Measurements from ENCODE around the gene SMIM1.

SMIM1 gene

DNA sequence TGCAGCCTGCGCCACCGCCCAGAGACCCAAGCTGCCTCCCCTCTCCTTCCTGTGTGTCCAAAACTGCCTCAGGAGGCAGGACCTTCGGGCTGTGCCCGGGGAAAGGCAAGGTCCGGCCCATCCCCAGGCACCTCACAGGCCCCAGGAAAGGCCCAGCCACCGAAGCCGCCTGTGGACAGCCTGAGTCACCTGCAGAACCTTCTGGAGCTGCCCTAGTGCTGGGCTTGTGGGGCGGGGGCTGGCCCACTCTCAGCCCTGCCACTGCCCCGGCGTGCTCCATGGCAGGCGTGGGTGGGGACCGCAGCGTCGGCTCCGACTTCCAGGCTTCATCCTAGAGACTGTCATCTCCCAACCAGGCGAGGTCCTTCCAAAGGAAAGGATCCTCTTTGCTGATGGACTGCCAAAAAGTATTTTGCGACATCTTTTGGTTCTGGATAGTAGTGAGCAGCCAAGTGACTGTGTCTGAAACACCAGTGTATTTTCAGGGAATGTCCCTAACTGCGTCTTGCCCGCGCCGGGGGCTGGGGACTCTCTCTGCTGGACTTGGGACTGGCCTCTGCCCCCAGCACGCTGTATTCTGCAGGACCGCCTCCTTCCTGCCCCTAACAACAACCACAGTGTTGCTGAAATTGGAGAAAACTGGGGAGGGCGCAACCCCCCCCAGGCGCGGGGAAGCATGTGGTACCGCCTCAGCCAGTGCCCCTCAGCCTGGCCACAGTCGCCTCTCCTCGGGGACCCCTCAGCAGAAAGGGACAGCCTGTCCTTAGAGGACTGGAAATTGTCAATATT is 39.3 kb upstream of the SMIM1 start:
- H3K4me3 Mint-ChIP-seq, result no peak overlapping the region
- H3K27me3 Mint-ChIP-seq, result peaks cover 5% of the 10 kb centered on the region
- no peak overlapping the region for H3K27ac Mint-ChIP-seq
- peaks cover 2% of the 10 kb centered on the region for H3K36me3 Mint-ChIP-seq
- DNase-seq (ENCODE audit: low spot score in 2 of 2) (no peak), ATAC-seq (ENCODE audit: low read depth) (no peak)
- no peaks in the 10 kb centered on the region for H3K9me3 Mint-ChIP-seq
- H3K4me1 Mint-ChIP-seq, result no peaks in the 10 kb centered on the region

DNA sequence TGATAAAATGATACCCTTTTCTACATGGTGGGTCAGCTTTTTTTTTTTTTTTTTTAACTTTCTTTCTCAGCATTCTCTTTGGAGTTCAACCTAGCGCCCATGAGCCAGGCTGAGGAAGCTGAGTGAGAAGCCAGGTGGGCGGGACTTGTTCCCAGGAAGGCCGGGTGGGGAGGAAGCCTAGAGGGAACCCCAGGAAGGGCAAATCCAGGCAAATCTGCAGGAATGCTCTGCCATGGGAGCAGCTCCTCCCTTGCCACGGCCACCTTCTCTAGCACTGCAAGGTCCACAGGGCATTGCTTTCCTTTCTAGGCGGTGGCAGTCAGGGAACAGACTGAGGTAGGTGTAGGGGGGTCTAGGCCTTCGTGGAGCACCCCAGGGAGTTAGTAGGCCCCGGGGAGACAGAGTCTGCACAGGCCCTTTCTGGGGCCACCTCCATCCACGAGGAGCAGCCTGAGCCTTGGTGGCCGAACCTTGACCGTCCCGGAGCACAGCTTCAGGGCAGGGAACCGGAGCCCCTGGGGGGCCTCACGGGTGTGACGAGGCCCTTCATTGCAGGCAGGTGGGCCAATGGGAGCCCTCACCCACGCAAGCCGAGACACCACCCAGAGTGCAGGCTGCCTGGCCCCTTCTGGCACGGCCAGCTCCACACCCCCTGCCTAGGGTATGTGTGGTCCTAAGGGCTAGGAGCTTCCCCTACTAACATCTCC is 38.5 kb upstream of the SMIM1 start:
- H3K27ac Mint-ChIP-seq, result no peak overlapping the region
- no peak for DNase-seq (ENCODE audit: low spot score in 2 of 2)
- ATAC-seq (ENCODE audit: low read depth), result no peak
- H3K4me1 Mint-ChIP-seq, result no peaks in the 10 kb centered on the region
- peaks cover 2% of the 10 kb centered on the region for H3K36me3 Mint-ChIP-seq
- no peaks in the 10 kb centered on the region for H3K9me3 Mint-ChIP-seq
- no peak overlapping the region for H3K4me3 Mint-ChIP-seq
- peaks cover 2% of the 10 kb centered on the region for H3K27me3 Mint-ChIP-seq

DNA sequence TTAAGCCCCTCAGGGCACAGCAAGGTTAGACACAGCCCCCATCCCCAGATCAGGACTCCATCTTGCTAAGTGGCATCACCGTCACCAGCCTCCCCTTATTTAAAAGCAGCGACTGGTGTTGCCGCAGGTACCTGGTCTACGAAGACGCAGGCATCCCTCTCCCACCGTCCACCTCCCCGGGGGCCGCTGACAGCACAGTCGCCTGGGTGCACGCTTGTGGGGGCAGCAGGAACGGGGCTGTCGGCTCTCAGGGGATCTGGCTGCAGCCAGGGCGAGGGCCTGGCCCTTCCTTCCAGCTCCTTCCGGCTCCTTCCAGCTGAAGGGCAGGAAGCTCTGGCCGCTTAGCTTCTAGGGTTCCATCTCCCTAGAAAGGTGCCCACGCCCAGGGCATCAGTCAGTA is 37.9 kb upstream of the SMIM1 start:
- peaks cover 2% of the 10 kb centered on the region for H3K36me3 Mint-ChIP-seq
- H3K27me3 Mint-ChIP-seq, result peaks cover 2% of the 10 kb centered on the region
- DNase-seq (ENCODE audit: low spot score in 2 of 2) (no peak), ATAC-seq (ENCODE audit: low read depth) (no peak)
- H3K27ac Mint-ChIP-seq, result no peak overlapping the region
- H3K4me3 Mint-ChIP-seq, result no peak overlapping the region
- H3K9me3 Mint-ChIP-seq, result no peaks in the 10 kb centered on the region
- no peaks in the 10 kb centered on the region for H3K4me1 Mint-ChIP-seq

DNA sequence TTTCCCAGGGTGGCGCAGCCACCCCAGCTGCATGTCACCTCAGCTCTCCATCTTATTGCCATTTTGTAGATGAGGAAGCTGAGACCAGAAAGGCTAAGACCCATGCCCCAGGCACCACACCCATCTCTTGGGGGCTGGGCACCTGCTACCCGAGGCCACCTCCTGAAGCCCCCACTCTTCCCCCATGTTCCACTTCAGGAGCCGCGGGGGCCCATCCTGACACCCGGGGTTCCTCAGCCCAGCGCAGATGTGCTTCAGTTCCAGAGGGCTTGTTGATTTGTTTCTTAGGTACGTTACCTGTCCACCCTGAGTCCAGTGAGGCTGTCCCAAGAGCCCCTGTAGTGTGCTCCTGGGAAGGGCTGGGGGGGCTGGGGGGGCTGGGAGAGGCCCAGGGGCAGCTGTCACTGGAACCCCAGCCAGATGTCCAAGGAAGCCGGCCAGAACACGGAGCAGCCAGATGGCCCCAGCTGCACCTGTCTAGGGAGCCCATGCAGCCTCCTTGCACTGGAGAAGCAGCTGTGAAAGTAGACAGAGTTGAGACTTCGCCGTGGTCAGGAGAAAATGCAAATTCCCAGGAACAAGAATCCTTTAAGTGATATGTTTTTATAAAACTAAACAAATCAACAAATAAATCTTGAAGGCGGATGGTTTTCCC is 37.4 kb upstream of the SMIM1 start:
- Mint-ChIP-seq H3K4me1 (no peaks in the 10 kb centered on the region), H3K27me3 (peaks cover 2% of the 10 kb centered on the region), H3K9me3 (no peaks in the 10 kb centered on the region), H3K4me3 (no peak overlapping the region), H3K27ac (no peak overlapping the region), H3K36me3 (peaks cover 2% of the 10 kb centered on the region)
- DNase-seq (ENCODE audit: low spot score in 2 of 2), result no peak
- ATAC-seq (ENCODE audit: low read depth), result peak; percentile 38

DNA sequence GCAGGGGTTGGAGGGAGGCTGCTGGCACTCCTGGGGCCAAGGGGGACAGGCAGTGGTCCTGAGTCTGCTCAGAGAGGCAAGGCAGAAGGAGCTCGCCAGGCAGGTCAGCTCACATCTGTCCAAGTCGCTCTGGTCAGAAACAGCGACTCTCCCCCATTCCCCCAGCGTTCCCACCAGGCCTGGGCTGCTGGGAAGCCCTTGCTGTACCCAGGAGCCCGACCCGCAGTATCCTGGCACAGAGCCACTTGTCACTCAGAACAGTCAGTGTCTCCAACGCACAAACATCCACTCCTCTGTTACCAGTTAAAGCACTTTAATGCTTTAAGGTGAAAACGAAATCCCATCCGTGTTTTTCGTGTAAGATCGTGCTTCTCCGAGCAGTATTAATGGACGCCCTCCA is 36.9 kb upstream of the SMIM1 start:
- Mint-ChIP-seq H3K36me3 (peaks cover 2% of the 10 kb centered on the region), H3K27ac (no peak overlapping the region), H3K4me3 (no peak overlapping the region), H3K27me3 (peaks cover 2% of the 10 kb centered on the region), H3K4me1 (no peaks in the 10 kb centered on the region), H3K9me3 (no peaks in the 10 kb centered on the region)
- ATAC-seq (ENCODE audit: low read depth), result no peak
- DNase-seq (ENCODE audit: low spot score in 2 of 2), result no peak

DNA sequence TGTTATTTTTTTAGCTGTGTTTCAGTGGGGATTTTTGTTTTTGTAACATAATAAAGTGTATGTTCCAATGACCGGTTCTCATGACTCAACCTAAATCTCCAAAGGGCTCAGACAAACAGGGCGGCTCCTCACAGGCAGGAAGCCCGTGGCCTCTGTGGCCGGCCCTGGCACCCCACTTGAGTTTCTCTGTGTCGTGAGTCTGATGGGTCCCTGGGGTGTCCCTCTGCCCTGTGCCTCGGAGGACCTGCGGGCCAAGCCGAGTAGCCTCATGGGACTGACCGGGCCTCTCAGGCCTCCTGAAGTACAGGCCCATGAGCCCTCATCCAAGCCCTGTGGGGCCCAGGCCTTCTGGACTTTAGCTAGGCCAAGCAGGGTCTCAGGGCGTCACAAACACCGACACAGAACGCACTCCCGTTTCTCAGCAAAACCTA is 36.4 kb upstream of the SMIM1 start:
- Mint-ChIP-seq H3K4me3 (no peak overlapping the region), H3K9me3 (no peaks in the 10 kb centered on the region), H3K36me3 (peaks cover 2% of the 10 kb centered on the region), H3K27ac (no peak overlapping the region), H3K27me3 (no peaks in the 10 kb centered on the region), H3K4me1 (no peaks in the 10 kb centered on the region)
- ATAC-seq (ENCODE audit: low read depth), result no peak
- no peak for DNase-seq (ENCODE audit: low spot score in 2 of 2)

DNA sequence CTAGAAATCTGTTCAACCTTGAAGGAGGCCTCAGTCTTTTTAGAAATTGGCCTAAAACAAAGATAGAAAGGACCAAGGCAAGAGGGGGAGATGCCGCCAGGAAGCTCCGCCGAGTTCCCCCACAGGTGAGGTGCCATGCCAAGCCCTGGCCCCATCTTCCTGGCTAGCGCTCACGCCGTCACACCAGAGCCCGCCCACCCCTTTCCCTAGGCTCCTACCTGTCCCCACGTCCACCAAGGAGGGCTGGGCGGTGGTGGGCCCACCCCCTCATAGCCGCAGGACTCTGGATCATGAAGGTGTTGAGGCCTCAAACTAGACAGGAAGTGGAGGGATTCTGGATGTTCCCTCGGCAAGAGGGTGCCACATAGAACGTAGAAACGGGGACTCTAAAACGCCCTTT is 35.8 kb upstream of the SMIM1 start:
- Mint-ChIP-seq H3K4me3 (no peak overlapping the region), H3K27ac (no peak overlapping the region), H3K4me1 (peaks cover 2% of the 10 kb centered on the region), H3K36me3 (peaks cover 6% of the 10 kb centered on the region), H3K27me3 (no peaks in the 10 kb centered on the region), H3K9me3 (no peaks in the 10 kb centered on the region)
- DNase-seq (ENCODE audit: low spot score in 2 of 2) (no peak), ATAC-seq (ENCODE audit: low read depth) (no peak)

DNA sequence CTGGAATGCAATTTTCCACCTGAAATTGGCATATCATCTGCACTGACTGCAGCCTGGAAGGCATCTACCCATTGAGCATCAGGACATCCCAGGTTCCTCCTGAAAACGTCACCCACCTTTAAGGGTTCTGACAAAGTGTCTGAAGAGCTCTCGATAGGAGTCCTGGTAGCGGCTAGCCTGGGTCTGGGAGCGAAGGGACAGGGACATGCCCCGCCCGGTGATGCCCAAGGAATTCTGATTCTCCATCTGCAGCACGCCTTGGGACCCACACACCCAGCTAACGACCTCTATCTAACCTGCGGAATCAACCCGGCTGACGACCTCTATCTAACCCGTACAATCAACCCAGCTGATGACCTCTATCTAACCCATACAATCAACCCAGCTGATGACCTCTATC is 33.6 kb upstream of the SMIM1 start:
- ATAC-seq (ENCODE audit: low read depth) (no peak), DNase-seq (ENCODE audit: low spot score in 2 of 2) (no peak)
- H3K27me3 Mint-ChIP-seq, result no peaks in the 10 kb centered on the region
- H3K27ac Mint-ChIP-seq, result no peak overlapping the region
- no peaks in the 10 kb centered on the region for H3K9me3 Mint-ChIP-seq
- no peak overlapping the region for H3K4me3 Mint-ChIP-seq
- peaks cover 8% of the 10 kb centered on the region for H3K36me3 Mint-ChIP-seq
- peaks cover 2% of the 10 kb centered on the region for H3K4me1 Mint-ChIP-seq

DNA sequence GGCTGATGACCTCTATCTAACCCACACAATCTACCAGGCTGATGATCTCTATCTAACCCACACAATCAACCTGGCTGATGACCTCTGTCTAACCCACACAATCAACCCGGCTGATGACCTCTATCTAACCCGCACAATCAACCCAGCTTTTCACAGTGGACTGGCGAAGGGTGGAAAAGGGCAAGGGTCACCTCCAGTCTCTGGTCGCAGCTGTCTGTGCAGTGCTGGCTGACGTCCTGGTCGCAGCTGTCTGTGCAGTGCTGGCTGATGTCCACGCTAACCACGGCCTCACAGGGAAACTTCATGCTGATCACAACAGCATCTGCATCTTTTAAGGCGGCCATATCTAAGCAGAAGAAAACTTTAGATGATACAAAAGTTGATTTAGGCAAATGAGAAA is 32.5 kb upstream of the SMIM1 start:
- Mint-ChIP-seq H3K27ac (no peak overlapping the region), H3K27me3 (no peaks in the 10 kb centered on the region), H3K36me3 (peaks cover 10% of the 10 kb centered on the region), H3K4me3 (no peak overlapping the region), H3K9me3 (no peaks in the 10 kb centered on the region), H3K4me1 (peaks cover 4% of the 10 kb centered on the region)
- DNase-seq (ENCODE audit: low spot score in 2 of 2) (no peak), ATAC-seq (ENCODE audit: low read depth) (no peak)

DNA sequence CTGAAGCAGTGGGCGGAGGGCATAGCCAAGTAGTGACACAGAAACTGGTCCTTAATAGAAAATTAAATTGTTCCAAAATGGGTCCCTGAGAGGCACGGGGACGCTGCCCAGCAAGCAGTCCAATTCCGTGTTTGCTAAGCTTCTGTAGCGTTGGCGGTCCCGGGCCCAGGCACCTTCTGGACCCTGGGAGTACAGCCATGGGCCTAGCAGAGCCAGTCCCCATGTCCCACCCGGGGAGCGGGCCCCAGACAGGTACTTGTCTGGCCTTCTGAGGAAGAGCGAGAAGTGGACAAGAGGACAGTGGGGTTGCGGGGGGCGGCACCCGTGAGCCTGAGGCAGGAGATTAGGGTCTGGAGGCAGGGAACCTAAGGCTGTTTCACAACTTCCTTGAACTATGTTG is 31.8 kb upstream of the SMIM1 start:
- no peak overlapping the region for H3K4me3 Mint-ChIP-seq

DNA sequence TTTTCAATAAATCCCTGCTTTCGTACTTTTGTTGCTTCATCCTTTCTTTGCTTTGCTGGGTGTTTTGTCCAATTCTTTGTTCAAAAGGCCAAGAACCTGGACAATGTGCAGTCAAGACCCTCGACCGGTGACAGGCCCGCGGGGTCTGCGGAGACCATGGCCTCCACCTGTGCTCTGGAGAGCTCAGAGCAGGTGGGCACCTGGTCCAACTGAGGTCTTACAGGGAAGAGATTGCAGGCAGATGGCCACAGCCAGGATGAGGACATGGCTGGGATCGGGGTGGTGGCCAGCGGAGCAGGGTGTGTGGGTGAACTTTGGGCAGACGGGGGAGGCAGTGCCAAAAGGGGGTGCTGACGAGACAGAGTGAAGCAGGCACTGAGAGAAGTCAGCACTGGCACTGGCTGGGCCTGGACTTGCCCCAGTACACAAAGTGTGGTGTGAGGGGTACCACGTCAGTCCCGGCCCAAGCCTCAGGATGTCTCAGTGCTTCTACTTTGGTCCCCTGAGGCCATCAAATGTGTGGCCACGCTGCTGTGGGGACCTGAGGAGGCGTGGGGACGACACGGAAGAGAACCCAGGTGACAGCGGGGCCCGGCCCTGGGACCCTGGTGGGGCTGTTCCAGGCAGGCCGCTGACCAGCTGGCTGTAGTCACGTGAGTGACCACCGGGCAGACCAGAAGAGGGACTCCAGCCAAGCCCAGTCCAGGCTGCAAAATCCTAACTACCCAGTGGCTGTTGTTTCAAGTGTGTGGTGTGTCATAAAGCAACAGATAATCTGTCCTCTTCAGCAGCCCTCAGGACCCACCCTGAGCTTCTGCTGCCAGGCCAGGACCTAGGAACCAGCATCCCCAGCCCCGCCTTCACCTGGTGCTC is 30.7 kb upstream of the SMIM1 start:
- DNase-seq (ENCODE audit: low spot score in 2 of 2) (no peak), ATAC-seq (ENCODE audit: low read depth) (no peak)
- no peaks in the 10 kb centered on the region for H3K9me3 Mint-ChIP-seq
- no peaks in the 10 kb centered on the region for H3K27me3 Mint-ChIP-seq
- H3K36me3 Mint-ChIP-seq, result peaks cover 11% of the 10 kb centered on the region
- peak overlapping the region; percentile 45 for H3K27ac Mint-ChIP-seq
- H3K4me1 Mint-ChIP-seq, result peaks cover 19% of the 10 kb centered on the region
- H3K4me3 Mint-ChIP-seq, result no peak overlapping the region

More for the DNA sequence above, 31.8 kb upstream of the SMIM1 start:
- DNase-seq (ENCODE audit: low spot score in 2 of 2), result no peak
- Mint-ChIP-seq H3K4me1 (peaks cover 9% of the 10 kb centered on the region), H3K9me3 (no peaks in the 10 kb centered on the region), H3K36me3 (peaks cover 13% of the 10 kb centered on the region), H3K27me3 (no peaks in the 10 kb centered on the region), H3K27ac (no peak overlapping the region)
- no peak for ATAC-seq (ENCODE audit: low read depth)

DNA sequence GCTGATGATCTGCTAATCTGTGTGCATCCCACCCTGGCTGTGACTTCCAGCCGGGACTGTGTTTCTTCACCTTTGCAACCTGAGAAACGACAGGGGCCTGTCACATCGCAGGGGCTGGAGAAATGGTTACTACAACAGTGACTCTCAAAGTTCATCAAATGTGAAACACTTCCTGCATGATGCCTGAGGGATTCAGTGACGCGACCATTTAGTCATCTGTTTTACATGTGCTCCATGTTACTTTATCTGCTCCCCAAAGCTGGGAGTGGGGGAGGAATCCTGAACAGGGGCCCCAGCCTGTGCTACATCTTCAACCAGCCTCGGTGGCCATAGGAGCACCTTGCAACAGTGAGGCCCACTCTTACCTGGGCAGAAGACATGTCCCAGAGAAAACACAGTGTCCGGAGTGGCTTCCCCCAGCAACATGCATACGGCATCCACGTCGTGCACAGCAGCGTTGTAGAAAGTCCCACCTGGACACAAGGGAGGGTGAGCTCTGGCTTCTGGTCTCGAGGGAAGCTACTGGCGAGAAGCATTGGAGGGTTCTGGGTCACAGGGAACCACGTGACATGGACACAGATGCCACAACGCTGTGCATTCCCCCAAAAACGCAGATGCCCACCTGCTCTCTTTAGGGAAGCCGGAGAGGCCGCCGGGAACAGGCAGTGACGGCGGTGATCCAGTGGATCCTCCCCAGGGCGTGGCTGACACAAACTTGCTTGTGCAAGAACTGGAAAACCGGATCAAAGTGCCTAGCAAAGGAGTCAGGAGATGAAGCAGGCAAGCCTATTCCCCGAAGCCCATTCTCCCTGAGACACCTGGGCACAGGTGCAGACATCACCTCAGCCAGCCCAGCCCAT is 29.9 kb upstream of the SMIM1 start:
- H3K27me3 Mint-ChIP-seq, result no peaks in the 10 kb centered on the region
- H3K4me1 Mint-ChIP-seq, result peaks cover 19% of the 10 kb centered on the region
- no peaks in the 10 kb centered on the region for H3K9me3 Mint-ChIP-seq
- no peak for ATAC-seq (ENCODE audit: low read depth)
- DNase-seq (ENCODE audit: low spot score in 2 of 2), result no peak
- H3K4me3 Mint-ChIP-seq, result no peak overlapping the region
- H3K27ac Mint-ChIP-seq, result no peak overlapping the region
- peaks cover 11% of the 10 kb centered on the region for H3K36me3 Mint-ChIP-seq

DNA sequence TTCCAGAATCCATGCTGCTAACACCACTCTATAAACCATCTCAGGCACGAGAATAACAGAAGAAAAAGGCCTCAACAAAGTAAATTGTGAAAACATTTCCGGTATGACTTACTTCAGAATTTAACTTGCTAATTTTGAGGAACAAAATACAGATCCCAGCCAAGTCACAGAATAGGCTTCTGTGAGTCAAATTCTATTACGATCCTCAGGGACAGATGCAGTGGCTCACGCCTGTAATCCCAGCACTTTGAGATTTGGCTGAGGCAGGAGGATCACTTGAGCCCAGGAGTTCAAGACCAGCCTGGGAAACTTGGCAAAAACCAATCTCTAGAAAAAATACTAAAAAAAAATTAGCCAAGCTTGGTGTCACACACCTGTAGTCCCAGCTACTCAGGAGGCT is 29.1 kb upstream of the SMIM1 start:
- Mint-ChIP-seq H3K9me3 (no peaks in the 10 kb centered on the region), H3K36me3 (peaks cover 11% of the 10 kb centered on the region), H3K27me3 (no peaks in the 10 kb centered on the region), H3K27ac (no peak overlapping the region), H3K4me3 (no peak overlapping the region), H3K4me1 (peaks cover 19% of the 10 kb centered on the region)
- ATAC-seq (ENCODE audit: low read depth) (no peak), DNase-seq (ENCODE audit: low spot score in 2 of 2) (no peak)

Measured in memory B cell (primary cell).